GM23248 (cell line): ENCODE data around the gene LAMA5. TPM values are rescaled to one million over a fixed set of nuclear protein-coding genes. Genes with fewer than 3 reads are reported as not detected.

Experiments used
- DNase-seq: peaks from one replicate; pipeline ENCODE4 v3.0.0-alpha.2; 2015
- H2AFZ ChIP-seq: fragments of 200-600 bp; sonication (generic); 2 replicates; pipeline ENCODE4 v1.6.1; 2016; ENCODE audit warnings: antibody characterized with exemption
- H3F3A ChIP-seq: fragments of 200-600 bp; sonication (generic); 2 replicates; pipeline ENCODE4 v1.6.1; 2016; ENCODE audit warnings: mild to moderate bottlenecking, antibody characterized with exemption, mixed run types; ENCODE audit not compliant: insufficient read depth
- H3K27ac ChIP-seq: fragments of 200-600 bp; sonication (generic); 2 replicates; pipeline ENCODE4 v1.5.1; 2016; ENCODE audit warnings: mild to moderate bottlenecking
- H3K27me3 ChIP-seq: fragments of 200-600 bp; sonication (generic); replicated peaks from 2 replicates; pipeline ENCODE4 v1.6.1; 2016; ENCODE audit warnings: mild to moderate bottlenecking; ENCODE audit not compliant: insufficient read depth
- H3K36me3 ChIP-seq: fragments of 200-600 bp; sonication (generic); 2 replicates; pipeline ENCODE4 v1.6.1; 2016; ENCODE audit warnings: low read depth, mild to moderate bottlenecking
- H3K4me1 ChIP-seq: fragments of 200-600 bp; sonication (generic); 2 replicates; pipeline ENCODE4 v1.6.1; 2016; ENCODE audit warnings: mild to moderate bottlenecking; ENCODE audit not compliant: insufficient read depth
- H3K4me2 ChIP-seq: fragments of 200-600 bp; sonication (generic); one replicate; pipeline ENCODE4 v1.6.1; 2016; ENCODE audit warnings: mild to moderate bottlenecking; ENCODE audit not compliant: unreplicated experiment
- H3K4me3 ChIP-seq: fragments of 200-600 bp; sonication (generic); 2 replicates; pipeline ENCODE4 v1.5.1; 2016; ENCODE audit warnings: mild to moderate bottlenecking
- H3K79me2 ChIP-seq: fragments of 200-600 bp; sonication (generic); 2 replicates; pipeline ENCODE4 v1.6.1; 2016; ENCODE audit warnings: mild to moderate bottlenecking; ENCODE audit not compliant: insufficient read depth
- H3K9ac ChIP-seq: fragments of 200-600 bp; sonication (generic); 2 replicates; pipeline ENCODE4 v1.6.1; 2016; ENCODE audit warnings: mild to moderate bottlenecking
- H3K9me2 ChIP-seq: fragments of 200-600 bp; sonication (generic); 2 replicates; pipeline ENCODE4 v1.6.1; 2016; ENCODE audit warnings: mixed run types, mild to moderate bottlenecking, moderate library complexity; ENCODE audit not compliant: insufficient read depth
- H3K9me3 ChIP-seq: fragments of 200-600 bp; sonication (generic); one replicate; pipeline ENCODE4 v1.6.1; 2017; ENCODE audit warnings: low read depth
- H4K20me1 ChIP-seq: fragments of 200-600 bp; sonication (generic); 2 replicates; pipeline ENCODE4 v1.6.0; 2016; ENCODE audit not compliant: insufficient read depth
- EZH2 ChIP-seq: fragments of 200-600 bp; sonication (generic); IDR thresholded peaks from 2 replicates; pipeline ENCODE4 v1.6.1; 2018; ENCODE audit warnings: antibody characterized with exemption, mild to moderate bottlenecking; ENCODE audit not compliant: insufficient read depth, poor library complexity, severe bottlenecking
- EZH2phosphoT487 ChIP-seq: fragments of 200-600 bp; sonication (generic); IDR thresholded peaks from 2 replicates; pipeline ENCODE4 v1.6.1; 2018; ENCODE audit warnings: antibody characterized with exemption, moderate library complexity, mild to moderate bottlenecking, low read depth; ENCODE audit not compliant: insufficient read depth
- WGBS, 2 experiments: methylation state at CpG; one replicate each; pipeline ENCODE4 v1.1.6; 2015 to 2017; ENCODE audit warnings: low lambda C conversion rate in 2 of 2, low coverage in 1 of 2; ENCODE audit errors: missing lambda C conversion rate in 2 of 2; 5-methylcytosine and 5-hydroxymethylcytosine counted together
- in situ Hi-C: fragments of 300-500 bp; cut with MboI; formaldehyde crosslinking; loops from 2 replicates; pipeline ENCODE4 v1.15.0; 2020
- polyA plus RNA-seq: library from polyadenylated mRNA; unstranded; fragments of >200 nt; fragmentation: Nextera tagmentation; extraction: Ambion mirVana; gene quantifications from 2 replicates; pipeline ENCODE4 v1.2.1, GENCODE V29; 2016
- total RNA-seq: library from RNA; depleted of rRNA; stranded (reverse); fragments of >200 nt; shearing (Covaris generic); gene quantifications from 2 replicates; pipeline ENCODE4 v1.2.3, GENCODE V29; 2014

Gene LAMA5
- total and polyA plus RNA-seq, 2 experiments from 2014 or later = 4.5 to 6.0 TPM

DNA sequence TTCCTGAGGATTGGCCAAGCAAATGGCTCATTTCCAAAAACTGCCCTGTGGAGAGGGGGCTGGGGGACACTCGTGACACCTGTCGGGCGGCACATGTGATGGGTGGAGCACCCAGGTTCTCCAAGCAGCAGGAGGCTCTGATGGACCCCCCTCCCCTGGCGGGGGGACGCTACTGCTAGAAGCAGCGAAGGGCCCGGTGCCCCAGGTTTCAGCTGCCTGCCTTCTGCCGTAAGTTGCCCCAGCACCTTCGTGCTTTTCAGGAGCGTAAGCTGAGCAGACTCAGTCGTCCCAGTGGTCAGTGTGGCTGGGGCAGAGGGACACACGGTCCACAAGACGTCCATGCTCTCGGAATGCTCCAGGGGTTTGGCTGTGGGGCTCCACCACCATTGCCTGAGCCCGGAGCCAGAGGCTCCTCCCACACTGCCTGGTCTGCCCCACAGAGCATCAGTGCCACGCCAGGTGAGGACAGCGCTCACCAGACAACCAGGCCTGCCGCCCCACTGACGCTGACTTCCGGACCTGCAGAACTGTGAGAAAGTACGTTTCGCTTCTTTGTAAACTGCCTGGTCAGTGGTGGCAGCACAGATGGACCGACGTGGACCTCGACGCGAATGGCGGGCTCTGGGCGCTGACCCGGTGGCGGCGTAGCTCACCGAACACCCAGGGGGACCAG is 68.4 kb downstream of the LAMA5 start:
- Histone ChIP-seq H3K27me3 (no peaks in the 10 kb centered on the region), H3K9ac (no peak overlapping the region), H2AFZ (no peak overlapping the region), H3K4me2 (no peak overlapping the region), H3K27ac (no peak overlapping the region), H3K4me3 (no peak overlapping the region), H3K4me1 (no peaks in the 10 kb centered on the region), H4K20me1 (no peaks in the 10 kb centered on the region), H3K79me2 (peaks cover 8% of the 10 kb centered on the region), H3K9me2 (no peaks in the 10 kb centered on the region), H3K36me3 (0 out of 2 replicates have a peak, but pooled peaks cover 7% of the 10 kb centered on the region), H3F3A (no peaks in the 10 kb centered on the region), H3K9me3 (no peaks in the 10 kb centered on the region)
- in situ Hi-C loops = no loop called here
- 83% methylated on average over 32 to 33 of the region's 33 CpGs for WGBS, 2 experiments
- TF ChIP-seq EZH2phosphoT487 (no peak), EZH2 (no peak)
- no peak for DNase-seq

DNA sequence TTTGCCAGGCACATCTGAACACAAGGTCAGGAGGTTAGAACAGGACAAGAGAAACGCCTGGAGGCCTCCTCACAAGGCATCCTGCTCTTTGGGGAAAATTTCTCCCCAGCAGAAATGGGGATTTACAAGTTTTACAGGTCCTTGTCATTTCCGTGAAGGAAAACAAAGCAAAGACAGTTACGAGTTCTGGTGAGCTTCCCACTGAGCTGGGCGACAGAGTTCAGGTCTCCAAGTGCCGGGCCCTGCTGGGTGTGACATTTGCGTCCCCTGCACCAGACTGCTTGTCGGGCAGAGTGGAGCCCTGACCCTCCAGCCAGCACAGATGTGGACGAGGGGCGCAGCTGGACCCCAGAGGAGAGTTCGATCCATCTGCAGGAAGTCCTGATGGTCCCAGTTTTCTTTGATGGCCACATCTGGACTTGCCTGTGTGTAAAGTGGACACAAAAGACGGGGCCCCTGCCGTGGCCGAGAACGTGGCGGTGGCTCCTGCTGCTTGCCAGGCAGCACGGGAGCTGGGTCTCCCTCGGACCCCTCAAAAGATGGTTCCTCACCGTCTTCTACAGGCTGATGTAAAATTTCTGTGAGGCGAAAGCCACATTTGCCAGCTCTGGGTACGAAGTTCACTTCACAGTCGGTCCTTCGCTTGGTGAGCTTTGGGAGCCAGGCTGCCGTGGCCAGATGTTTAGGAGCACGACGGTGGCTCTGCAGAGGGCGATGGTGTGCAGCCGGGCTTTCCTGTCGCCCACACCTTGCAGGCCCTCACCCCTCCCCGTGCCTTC is 69.5 kb downstream of the LAMA5 start:
- no peaks in the 10 kb centered on the region for H3K9me2 ChIP-seq
- no peaks in the 10 kb centered on the region for H4K20me1 ChIP-seq
- TF ChIP-seq EZH2phosphoT487 (no peak), EZH2 (no peak)
- 0 out of 2 replicates have a peak, but pooled peaks cover 7% of the 10 kb centered on the region for H3K36me3 ChIP-seq
- no peak overlapping the region for H3K9ac ChIP-seq
- H2AFZ ChIP-seq = no peak overlapping the region
- H3F3A ChIP-seq = no peaks in the 10 kb centered on the region
- H3K27ac ChIP-seq = no peak overlapping the region
- no peaks in the 10 kb centered on the region for H3K9me3 ChIP-seq
- DNase-seq = no peak
- no peaks in the 10 kb centered on the region for H3K4me1 ChIP-seq
- no peaks in the 10 kb centered on the region for H3K79me2 ChIP-seq
- no peak overlapping the region for H3K4me2 ChIP-seq
- 75 to 82% methylated on average over 29 of the region's 29 CpGs for WGBS, 2 experiments
- no peak overlapping the region for H3K4me3 ChIP-seq
- in situ Hi-C loops = no loop called here
- no peaks in the 10 kb centered on the region for H3K27me3 ChIP-seq

DNA sequence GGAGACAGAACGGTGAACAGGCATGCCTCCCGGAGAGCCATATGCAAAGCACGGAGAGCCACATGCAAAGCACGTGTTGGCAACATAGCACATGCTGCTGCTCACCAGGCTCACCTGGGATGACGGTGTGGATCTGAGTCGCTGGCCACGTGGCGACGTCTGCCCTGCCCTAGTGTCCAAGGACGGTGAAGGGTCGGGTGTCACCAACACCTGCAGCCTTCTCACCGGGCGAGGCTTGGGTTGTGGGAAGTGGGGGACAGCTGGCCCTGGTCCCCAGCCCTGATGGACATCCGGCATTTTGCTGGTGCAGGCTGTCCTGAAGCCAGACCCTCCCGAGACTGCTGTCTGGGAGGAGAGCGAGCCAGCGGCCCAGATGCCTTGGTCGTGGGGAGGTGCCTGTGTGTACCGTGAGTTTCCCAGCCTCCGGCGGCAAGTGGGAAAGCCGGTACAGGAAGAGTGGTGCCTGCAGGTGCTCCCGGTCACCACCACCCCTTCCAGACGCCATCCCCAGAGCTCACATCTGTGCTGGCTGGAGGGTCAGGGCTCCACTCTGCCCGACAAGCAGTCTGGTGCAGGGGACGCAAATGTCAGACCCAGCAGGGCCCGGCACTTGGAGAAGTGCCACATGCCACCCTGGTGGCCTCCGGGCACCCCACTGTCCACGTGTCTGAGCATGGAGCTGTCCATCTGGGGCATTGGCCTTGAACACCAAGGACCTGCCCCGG is 70.2 kb downstream of the LAMA5 start:
- Histone ChIP-seq H3K79me2 (no peaks in the 10 kb centered on the region), H3F3A (no peaks in the 10 kb centered on the region), H3K4me3 (no peak overlapping the region), H4K20me1 (no peaks in the 10 kb centered on the region), H3K36me3 (0 out of 2 replicates have a peak, but pooled peaks cover 7% of the 10 kb centered on the region), H3K27ac (no peak overlapping the region), H3K9me3 (no peaks in the 10 kb centered on the region), H3K4me2 (no peak overlapping the region), H3K27me3 (no peaks in the 10 kb centered on the region), H3K9ac (no peak overlapping the region), H3K9me2 (no peaks in the 10 kb centered on the region), H2AFZ (no peak overlapping the region), H3K4me1 (no peaks in the 10 kb centered on the region)
- TF ChIP-seq EZH2 = no peak
- no peak for TF ChIP-seq EZH2phosphoT487
- DNase-seq = no peak
- in situ Hi-C loops = no loop called here
- 83% methylated on average over 30 of the region's 30 CpGs for WGBS, 2 experiments

DNA sequence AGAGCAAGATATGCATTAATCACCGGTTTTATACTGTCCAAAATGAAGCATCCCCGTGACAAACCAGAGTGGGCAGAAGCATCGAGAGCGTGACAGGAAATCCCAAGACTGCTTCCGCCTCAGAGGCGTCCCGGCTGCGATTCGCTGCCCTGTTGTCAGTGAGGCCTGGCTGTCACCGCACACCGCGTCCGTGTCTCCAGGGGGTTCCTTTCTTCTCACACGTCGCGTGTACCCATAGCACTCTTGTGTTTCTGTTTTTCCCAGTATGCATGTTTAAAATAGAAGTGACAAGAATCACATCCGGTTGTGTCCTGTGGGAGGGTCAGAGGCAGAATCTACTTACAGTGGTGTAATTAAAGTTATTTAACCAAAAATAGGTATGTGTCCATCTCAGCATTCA is 72.6 kb downstream of the LAMA5 start:
- H3K4me1 ChIP-seq = no peaks in the 10 kb centered on the region
- no peaks in the 10 kb centered on the region for H3K9me3 ChIP-seq
- TF ChIP-seq EZH2phosphoT487 = no peak
- no peak for TF ChIP-seq EZH2
- no peaks in the 10 kb centered on the region for H3F3A ChIP-seq
- no peak overlapping the region for H3K4me3 ChIP-seq
- in situ Hi-C loops = no loop called here
- H3K36me3 ChIP-seq = peaks cover 7% of the 10 kb centered on the region; the same call in 1 of the 2 replicates
- no peak for DNase-seq
- no peak overlapping the region for H3K9ac ChIP-seq
- no peak overlapping the region for H2AFZ ChIP-seq
- H3K9me2 ChIP-seq = no peaks in the 10 kb centered on the region
- no peaks in the 10 kb centered on the region for H3K79me2 ChIP-seq
- no peaks in the 10 kb centered on the region for H3K27me3 ChIP-seq
- WGBS, 2 experiments = 85 to 86% methylated on average over 17 of the region's 17 CpGs
- no peak overlapping the region for H3K27ac ChIP-seq
- no peak overlapping the region for H3K4me2 ChIP-seq
- no peaks in the 10 kb centered on the region for H4K20me1 ChIP-seq
